ENCODE measurements around the gene XYLT2. TPM values are rescaled to one million over a fixed set of nuclear protein-coding genes. Genes with fewer than 3 reads are reported as not detected.

The XYLT2 gene
- total RNA-seq, 2 experiments from 2014 or later: 24.4 to 25.3 TPM

DNA sequence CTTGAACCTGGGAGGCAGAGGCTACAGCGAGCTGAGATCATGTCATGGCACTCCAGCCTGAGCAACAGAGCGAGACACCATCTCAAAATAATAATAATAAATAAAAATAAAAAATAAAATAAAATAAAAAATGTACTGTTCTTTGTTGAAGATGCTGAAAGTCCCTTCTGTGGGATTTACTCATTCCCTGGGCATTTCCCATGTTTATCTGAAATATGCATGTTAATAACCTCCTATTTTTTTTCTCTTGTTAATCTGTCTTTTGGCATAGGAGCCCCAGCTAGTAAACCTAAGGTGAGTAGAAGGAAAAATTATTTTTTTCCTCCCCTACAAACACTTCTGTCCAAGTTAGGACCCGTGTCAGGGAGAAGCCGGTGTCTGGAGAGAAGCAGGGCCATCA is 37.3 kb upstream of the XYLT2 start:
- Mint-ChIP-seq H3K9me3 (no peaks in the 10 kb centered on the region), H3K27me3 (peaks cover 17% of the 10 kb centered on the region), H3K4me1 (ENCODE audit: low read depth) (peaks cover 31% of the 10 kb centered on the region), H3K4me3 (no peak overlapping the region), H3K36me3 (ENCODE audit: low read depth) (no peaks in the 10 kb centered on the region), H3K27ac (peak overlapping the region; percentile 65)
- ChIA-PET POLR2A (interaction anchor here (0.8 to 1.8 kb wide), 2 partner anchors 37 kb away, joined by 3 to 7 read pairs; partner anchors contain the start of gene XYLT2), CTCF (interaction anchor here (1.1 to 5.2 kb wide), 7 partner anchors 11 to 214 kb away, joined by 3 to 36 read pairs (median 5); partner anchors contain the start of genes COL1A1, PDK2 and TMEM92)
- DNase-seq (no peak), ATAC-seq (no peak)
- intact Hi-C loops (cut with micrococcal nuclease): no loop called here
- TF ChIP-seq, protein P1, sequence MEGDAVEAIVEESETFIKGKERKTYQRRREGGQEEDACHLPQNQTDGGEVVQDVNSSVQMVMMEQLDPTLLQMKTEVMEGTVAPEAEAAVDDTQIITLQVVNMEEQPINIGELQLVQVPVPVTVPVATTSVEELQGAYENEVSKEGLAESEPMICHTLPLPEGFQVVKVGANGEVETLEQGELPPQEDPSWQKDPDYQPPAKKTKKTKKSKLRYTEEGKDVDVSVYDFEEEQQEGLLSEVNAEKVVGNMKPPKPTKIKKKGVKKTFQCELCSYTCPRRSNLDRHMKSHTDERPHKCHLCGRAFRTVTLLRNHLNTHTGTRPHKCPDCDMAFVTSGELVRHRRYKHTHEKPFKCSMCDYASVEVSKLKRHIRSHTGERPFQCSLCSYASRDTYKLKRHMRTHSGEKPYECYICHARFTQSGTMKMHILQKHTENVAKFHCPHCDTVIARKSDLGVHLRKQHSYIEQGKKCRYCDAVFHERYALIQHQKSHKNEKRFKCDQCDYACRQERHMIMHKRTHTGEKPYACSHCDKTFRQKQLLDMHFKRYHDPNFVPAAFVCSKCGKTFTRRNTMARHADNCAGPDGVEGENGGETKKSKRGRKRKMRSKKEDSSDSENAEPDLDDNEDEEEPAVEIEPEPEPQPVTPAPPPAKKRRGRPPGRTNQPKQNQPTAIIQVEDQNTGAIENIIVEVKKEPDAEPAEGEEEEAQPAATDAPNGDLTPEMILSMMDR (IDR thresholded peaks at IDR 0.05): no peak

GRCh38 chr17:50310455-50311111 is 35.3 kb upstream of the XYLT2 start:
- intact Hi-C loops (cut with micrococcal nuclease): no loop called here
- no peaks in the 10 kb centered on the region for H3K9me3 Mint-ChIP-seq
- peak overlapping the region; percentile 64 for H3K27ac Mint-ChIP-seq
- H3K36me3 Mint-ChIP-seq (ENCODE audit: low read depth): no peaks in the 10 kb centered on the region
- H3K27me3 Mint-ChIP-seq: peaks cover 17% of the 10 kb centered on the region
- ChIA-PET POLR2A (no interaction called here), CTCF (interaction anchor here (2.0 to 5.2 kb wide), 2 partner anchors 110 to 216 kb away, joined by 9 to 36 read pairs; partner anchors contain the start of genes COL1A1 and PDK2)
- no peak overlapping the region for H3K4me3 Mint-ChIP-seq
- TF ChIP-seq, protein P1 (IDR thresholded peaks at IDR 0.05): no peak
- DNase-seq: no peak
- H3K4me1 Mint-ChIP-seq (ENCODE audit: low read depth): peaks cover 28% of the 10 kb centered on the region
- ATAC-seq: no peak

- H3K27ac Mint-ChIP-seq: peak overlapping the region; percentile 64
- DNase-seq: no peak
These were observed 34.8 kb upstream of the XYLT2 start for GRCh38 chr17:50311112-50311460.

GRCh38 chr17:50311483-50311882 is 34.4 kb upstream of the XYLT2 start:
- H3K4me3 Mint-ChIP-seq: no peak overlapping the region
- CTCF ChIA-PET: interaction anchor here (0.9 to 5.2 kb wide), 3 partner anchors 14 to 111 kb away, joined by 3 to 36 read pairs (median 7); partner anchors contain the start of gene COL1A1
- peaks cover 15% of the 10 kb centered on the region for H3K27me3 Mint-ChIP-seq
- peaks cover 28% of the 10 kb centered on the region for H3K4me1 Mint-ChIP-seq (ENCODE audit: low read depth)
- no peaks in the 10 kb centered on the region for H3K9me3 Mint-ChIP-seq
- H3K36me3 Mint-ChIP-seq (ENCODE audit: low read depth): no peaks in the 10 kb centered on the region
- no peak for ATAC-seq
- no peak for DNase-seq
- H3K27ac Mint-ChIP-seq: no peak overlapping the region
- POLR2A ChIA-PET: interaction anchor here (1.1 kb wide), 1 partner anchor 51 kb away, joined by 4 read pairs; no protein-coding TSS in a partner anchor
- TF ChIP-seq, protein P1 (IDR thresholded peaks at IDR 0.05): no peak
- intact Hi-C loops (cut with micrococcal nuclease): no loop called here

More at GRCh38 chr17:50311112-50311460, 34.8 kb upstream of the XYLT2 start:
- Mint-ChIP-seq H3K4me1 (ENCODE audit: low read depth) (peaks cover 28% of the 10 kb centered on the region), H3K4me3 (no peak overlapping the region), H3K27me3 (peaks cover 15% of the 10 kb centered on the region), H3K36me3 (ENCODE audit: low read depth) (no peaks in the 10 kb centered on the region), H3K9me3 (no peaks in the 10 kb centered on the region)
- TF ChIP-seq, protein P1 (IDR thresholded peaks at IDR 0.05): no peak
- ATAC-seq: peak; percentile 69
- intact Hi-C loops (cut with micrococcal nuclease): no loop called here
- ChIA-PET CTCF (interaction anchor here (1.4 to 5.2 kb wide), 2 partner anchors 14 to 110 kb away, joined by 7 to 36 read pairs; partner anchors contain the start of gene COL1A1), POLR2A (interaction anchor here (1.1 kb wide), 1 partner anchor 51 kb away, joined by 4 read pairs; no protein-coding TSS in a partner anchor)

DNA sequence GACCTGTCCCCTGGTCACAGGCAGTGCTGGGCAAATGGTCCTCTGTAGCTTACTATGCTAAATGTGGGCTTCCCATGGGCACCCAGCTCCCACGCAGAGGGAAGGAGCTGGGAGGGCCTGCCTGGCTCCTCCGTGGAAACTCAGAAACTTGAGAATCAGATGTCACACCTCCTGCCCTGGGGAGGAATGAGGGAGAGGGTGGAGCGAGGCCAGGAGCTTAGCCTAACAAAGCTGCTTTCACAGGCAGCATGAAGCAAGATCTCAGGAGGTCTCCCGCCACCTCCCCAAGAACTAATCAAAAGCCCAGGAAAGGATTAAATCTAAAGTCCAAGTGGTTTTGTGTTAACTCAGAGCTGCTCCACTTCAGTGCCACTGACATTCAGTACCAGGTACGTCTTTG is 33.6 kb upstream of the XYLT2 start:
- intact Hi-C loops (cut with micrococcal nuclease): no loop called here
- Mint-ChIP-seq H3K36me3 (ENCODE audit: low read depth) (no peaks in the 10 kb centered on the region), H3K27ac (no peak overlapping the region), H3K9me3 (no peaks in the 10 kb centered on the region), H3K4me3 (no peak overlapping the region), H3K4me1 (ENCODE audit: low read depth) (peaks cover 28% of the 10 kb centered on the region), H3K27me3 (peaks cover 15% of the 10 kb centered on the region)
- POLR2A ChIA-PET: interaction anchor here (1.1 kb wide), 1 partner anchor 50 kb away, joined by 4 read pairs; no protein-coding TSS in a partner anchor
- no peak for DNase-seq
- CTCF ChIA-PET: interaction anchor here (0.6 to 5.2 kb wide), 5 partner anchors 15 to 197 kb away, joined by 3 to 36 read pairs (median 3); partner anchors contain the start of gene COL1A1
- TF ChIP-seq, protein P1 (IDR thresholded peaks at IDR 0.05): no peak
- no peak for ATAC-seq

Data from activated CD8-positive, alpha-beta T cell treated with anti-CD3 and anti-CD28 coated beads for 36 hours (primary cell).